GM19351 (cell line): ENCODE data around the gene SMYD3.

Source experiments
- ATAC-seq: cut with Tn5 transposase; IDR thresholded peaks from one replicate; pipeline ENCODE4 v1.9.1; 2021; ENCODE audit warnings: mild to moderate bottlenecking, moderate library complexity; ENCODE audit not compliant: unreplicated experiment

Gene SMYD3

DNA sequence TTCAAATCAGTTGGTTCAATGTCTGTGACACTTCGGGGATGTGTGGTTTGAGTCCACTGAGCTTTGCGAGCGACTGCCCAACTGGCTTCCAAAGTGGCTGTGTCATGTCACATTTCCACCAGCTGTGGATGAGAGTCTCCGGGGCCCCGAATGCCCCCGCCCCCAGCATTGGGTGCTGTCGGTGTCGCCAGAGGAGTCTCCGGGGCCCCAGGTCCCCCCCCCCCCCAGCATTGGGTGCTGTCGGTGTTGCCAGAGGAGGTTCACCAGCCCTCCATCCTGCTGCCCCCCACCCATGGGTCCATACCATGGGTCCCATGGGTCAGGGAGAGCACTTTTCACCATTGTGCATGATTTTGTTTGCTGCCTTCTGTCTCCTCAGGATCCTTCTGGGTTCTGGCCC lies 9.0 kb upstream of the SMYD3 start:
- ATAC-seq, result no peak

DNA sequence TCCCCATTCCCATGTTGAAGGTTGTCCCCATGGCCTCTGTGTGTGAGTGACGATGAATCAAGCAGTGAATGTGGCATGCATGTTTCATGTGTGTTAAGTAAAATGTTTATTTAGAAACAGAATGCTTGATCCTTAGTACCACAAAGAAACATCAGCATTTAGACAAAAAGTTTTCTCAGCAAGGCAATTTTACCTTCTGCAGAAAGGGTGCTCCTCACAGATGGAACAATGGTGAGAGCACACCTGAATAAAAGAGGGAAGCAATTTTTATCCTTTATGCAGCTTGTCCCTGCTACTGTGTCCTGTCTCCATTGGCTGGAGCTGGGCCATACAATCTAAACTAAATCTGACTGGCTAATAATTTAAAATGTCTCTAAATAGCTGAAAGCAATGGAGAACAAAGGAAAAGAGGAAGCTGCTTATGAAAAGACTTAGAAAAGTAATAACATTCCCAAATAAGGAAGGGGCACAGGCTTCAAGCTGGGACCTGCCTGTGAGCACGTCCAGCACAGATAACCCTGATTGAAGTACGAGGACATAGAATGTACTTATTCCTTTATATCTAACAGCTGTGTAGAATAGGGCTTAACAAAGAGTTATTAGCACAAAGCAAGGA lies 8.4 kb upstream of the SMYD3 start:
- no peak for ATAC-seq

GRCh38 chr1:246513619-246514343 lies 6.7 kb upstream of the SMYD3 start:
- ATAC-seq, result no peak

- ATAC-seq, result no peak
Observed at GRCh38 chr1:246513041-246513440, 6.0 kb upstream of the SMYD3 start.

GRCh38 chr1:246512635-246513034 lies 5.6 kb upstream of the SMYD3 start:
- no peak for ATAC-seq

DNA sequence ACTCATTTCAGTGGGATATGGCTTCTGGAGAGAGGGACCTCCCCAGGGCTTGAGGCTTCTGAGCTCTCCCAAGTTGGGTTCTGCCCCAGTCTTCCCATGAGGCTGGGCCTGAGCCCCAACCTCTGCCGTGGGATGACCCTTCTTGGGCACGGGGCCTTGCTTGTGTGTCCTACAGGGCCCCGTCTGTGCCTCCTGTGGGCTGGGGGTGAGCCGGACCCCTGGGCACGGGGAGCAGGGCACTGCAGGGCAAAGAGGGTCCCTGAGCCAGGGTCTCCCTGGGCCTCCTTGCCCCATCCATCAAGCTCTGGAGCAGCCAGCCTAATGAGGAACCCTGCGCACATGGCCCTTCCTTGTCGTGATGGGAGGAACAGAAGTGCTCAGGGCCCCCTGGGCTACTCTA lies 5.2 kb upstream of the SMYD3 start:
- ATAC-seq, result no peak

DNA sequence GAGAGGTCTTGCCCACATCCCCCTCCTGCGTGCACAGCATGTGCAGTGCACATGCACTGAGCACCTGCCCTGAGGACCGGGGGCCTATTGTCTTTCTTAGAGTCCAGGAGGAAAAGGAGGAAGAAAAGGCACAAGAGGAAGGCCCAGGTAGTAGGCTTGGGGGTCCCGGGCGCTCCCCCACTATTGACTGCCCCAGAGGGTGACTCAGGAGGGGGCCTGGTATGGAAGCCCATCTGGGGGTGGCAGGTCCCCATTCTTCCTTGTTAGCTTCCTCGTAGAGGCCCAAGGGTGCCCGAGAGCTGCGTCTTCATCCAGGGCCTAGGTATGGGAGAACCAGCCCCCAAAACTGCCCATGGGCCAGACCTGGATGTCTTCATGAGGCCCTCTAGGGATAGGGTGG lies 4.1 kb upstream of the SMYD3 start:
- ATAC-seq, result no peak

GRCh38 chr1:246510147-246511030 lies 3.3 kb upstream of the SMYD3 start:
- no peak for ATAC-seq

- no peak for ATAC-seq
Observed at GRCh38 chr1:246508897-246509688, 2.0 kb upstream of the SMYD3 start.

- peak; percentile 27 for ATAC-seq
Observed at GRCh38 chr1:246506367-246506673, 759 bp downstream of the SMYD3 start.

DNA sequence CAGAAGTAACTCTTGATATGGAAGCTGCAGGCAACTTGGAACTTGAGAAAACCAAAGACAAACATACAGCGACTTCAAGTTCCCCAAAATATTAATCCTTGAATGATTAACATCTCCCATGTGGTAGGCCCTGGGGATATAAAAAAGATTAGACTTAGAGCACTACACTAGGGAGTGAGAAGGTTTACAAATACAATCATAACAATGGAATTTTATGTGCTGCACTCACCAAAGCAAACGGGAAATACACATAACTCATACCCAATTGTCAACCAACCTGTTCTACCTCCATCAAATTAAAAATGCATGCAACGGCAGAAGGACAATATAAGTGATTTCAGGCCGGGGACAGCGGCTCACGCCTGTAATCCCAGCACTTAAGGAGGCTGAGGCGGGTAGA lies 3.7 kb downstream of the SMYD3 start:
- no peak for ATAC-seq

DNA sequence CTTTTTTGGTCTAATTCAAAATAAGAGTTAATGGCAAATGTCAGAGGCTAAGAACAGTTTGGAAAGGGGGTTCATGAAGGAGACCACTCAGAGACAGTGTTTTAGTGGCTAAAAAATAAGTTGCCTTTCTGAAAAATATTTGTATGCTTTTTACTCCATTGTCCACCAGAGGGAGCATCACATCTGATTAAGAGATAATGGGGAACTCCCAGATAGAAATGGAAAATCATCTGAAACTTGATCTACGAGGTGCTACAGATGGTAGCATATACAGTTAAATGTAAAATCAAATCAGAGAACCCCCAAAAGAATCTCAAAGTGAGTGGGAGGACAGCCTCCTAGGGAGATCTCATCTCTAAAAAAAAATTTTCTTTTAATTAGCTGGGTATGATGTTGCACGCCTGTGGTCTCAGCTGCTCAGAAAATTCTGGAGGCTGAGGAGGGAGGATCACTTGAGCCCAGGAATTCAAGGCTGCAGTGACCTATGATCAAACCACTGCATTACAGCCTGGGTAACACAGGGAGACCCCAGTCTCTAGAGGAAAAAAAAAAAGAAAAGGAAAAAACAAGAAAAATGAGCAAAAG lies 9.7 kb downstream of the SMYD3 start:
- peak; percentile 74 for ATAC-seq

DNA sequence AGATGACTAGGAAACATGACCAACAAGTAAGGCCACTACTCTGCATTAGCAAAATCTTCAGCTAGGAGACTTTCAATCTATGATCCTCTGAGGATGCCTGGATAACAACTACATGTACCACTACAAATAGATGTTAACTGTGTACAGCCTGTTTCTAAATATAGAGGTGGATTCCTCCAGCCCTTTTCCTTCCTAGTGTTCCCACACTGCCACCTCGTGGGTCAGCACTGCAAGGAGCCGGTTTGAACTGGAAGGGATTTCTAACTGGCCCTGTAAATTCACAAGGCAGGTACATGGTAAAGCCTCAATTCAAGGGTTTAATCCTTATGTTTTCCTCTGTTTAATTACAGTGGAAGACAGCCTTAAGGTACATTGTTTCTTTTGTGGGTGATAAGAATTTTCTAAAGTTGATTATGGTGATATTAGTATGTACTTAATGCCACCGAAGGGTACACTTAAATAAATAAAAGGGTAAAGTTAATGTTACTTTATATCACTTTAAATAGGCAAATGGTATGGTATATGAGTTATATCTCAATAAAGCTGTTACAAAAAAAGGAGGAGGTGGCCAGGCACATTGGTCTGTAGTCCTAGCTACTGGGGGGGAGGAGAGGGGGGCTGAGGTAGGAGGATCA lies 14.4 kb downstream of the SMYD3 start:
- peak; percentile 60 for ATAC-seq

DNA sequence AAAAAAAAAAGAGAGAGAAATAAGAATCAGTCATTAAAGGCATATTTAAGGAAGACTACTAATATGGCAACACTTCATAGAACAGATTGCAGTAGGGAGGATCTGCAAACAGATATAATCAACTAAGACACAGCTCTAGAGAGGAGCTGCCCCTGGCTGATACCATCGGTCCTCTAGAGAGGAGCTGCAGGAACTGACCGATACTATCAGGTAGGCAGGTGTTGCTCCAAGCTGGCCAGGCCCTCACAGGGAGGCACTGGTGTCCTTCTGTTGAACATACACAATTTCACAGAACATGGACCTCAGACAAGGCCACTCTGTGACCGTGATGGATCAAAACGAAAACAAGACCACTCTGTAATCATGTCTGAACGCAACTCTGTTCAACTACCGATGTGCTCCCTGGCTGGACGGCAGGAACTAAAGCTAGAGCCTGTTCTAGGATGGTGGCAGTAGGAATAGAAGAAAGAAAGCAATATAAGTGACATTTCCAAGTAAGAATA lies 15.5 kb downstream of the SMYD3 start:
- no peak for ATAC-seq

DNA sequence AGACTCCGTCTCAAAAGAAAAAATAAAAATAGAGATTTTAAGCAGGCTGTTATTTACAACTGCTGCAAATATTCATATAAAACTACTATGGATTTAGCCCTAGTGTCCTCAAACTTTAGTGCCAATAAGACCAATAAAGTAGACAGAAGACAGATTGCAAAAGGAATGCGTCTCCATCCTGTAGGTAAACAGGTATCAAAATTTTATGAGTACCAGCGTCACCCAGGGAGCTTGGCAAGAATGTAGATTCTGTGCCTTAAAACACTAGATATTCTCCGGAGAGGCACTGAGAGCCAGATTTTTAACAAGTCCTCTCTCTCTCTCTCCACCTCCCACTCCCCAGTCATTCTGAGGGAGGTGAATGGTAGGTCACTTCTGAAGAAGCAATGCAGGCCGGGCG lies 18.4 kb downstream of the SMYD3 start:
- ATAC-seq, result no peak

- ATAC-seq, result no peak
Observed at GRCh38 chr1:246483569-246483933, 23.5 kb downstream of the SMYD3 start.

DNA sequence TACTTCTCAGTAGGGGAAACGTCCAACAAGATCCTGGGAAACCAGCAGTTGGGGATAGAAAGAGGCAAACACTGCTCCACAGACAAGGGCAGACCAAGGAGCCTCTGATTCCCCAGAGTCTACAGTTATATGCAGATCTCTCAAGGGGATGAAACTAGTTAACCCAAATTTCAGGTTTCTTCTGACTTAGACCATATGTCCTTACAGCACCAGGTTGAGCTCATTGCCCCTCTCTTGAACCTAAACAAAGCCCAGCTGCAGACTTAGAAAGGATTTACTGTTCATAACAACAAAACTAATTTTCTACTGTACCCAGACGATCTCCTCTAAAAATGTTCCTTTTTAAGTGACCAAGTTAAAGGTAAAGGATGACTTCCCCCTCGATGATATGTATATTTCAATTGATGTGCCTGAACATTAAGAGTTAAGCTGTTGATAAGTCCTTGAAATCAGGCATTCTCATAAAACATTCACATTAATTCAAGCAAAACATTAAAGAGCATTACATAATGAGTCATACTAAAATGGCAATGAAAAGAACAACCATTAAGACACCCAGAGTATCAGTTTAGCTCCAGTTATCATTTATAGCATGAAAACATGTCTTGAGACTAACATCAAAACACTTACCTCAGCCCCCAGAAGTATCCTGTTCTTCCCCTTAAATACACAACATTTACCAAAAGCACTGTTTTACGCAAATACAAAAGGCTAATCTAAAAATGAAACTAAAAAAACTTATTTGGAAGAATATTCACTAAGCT lies 24.1 kb downstream of the SMYD3 start:
- peak; percentile 81 for ATAC-seq

DNA sequence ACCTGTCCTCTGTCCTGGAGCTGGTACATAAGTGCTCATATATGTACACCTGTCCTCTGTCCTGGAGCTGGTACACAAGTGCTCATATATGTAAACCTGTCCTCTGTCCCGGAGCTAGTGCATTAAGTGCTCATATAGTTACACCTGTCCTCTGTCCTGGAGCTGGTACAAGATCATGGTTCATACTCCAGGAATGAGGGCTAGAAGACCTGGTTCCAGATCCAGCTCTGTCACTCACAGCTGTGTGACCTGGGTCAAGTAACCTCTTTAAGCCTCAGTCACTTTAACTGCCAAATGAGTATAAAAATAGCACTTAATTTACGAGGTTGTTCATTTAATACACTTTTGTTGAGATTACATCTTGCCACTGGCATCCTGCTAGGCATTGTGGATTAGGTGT lies 28.0 kb downstream of the SMYD3 start:
- no peak for ATAC-seq

DNA sequence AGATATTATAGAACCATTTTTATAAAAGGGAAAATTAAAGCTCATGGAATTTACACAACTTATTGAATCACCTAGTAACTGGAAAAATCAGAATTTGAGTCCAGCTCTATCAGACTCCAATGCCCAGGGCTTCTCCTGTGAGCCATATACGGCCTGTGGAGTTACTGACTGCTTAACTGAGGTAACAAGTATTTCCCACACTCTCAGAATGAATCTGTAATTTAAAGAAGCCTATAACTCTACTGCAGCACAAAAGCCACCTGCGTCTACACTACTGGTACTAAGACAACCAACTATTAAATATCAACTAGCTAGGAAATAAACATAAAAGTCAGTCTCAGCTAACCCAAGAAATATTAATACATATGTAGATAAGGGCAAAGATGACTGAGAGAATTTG lies 29.4 kb downstream of the SMYD3 start:
- ATAC-seq, result no peak

DNA sequence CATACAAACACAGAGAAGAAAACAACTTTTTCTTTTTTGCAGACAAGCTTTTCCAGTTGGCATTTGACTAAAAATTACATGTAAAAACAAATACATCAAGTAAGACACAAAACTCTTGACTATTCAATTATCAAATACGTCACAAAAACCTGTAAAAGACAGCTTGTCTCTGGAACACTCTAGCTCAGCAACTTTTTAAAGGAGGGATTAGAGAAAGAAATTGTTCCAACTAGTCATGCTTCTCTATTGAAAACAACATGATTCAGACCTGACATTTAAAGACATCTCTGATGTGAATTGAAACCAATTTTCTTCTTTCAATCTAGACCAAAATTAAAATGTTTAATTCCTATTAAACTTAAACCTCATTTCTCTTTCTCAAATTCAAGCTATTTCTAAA lies 30.3 kb downstream of the SMYD3 start:
- no peak for ATAC-seq
